GM10847 (cell line): ENCODE measurements around the gene PDZD2.

Experiments
- POLR2A ChIP-seq: IDR thresholded peaks from 2 replicates; pipeline ENCODE4 v1.6.1; 2011; ENCODE audit not compliant: insufficient read length; ENCODE audit errors: extremely low read depth

The PDZD2 gene

GRCh38 chr5:31770132-31770720, 131.3 kb downstream of the PDZD2 start:
- no peak for TF ChIP-seq POLR2A

- no peak for TF ChIP-seq POLR2A
Observed at GRCh38 chr5:31770998-31771397, 132.1 kb downstream of the PDZD2 start.

DNA sequence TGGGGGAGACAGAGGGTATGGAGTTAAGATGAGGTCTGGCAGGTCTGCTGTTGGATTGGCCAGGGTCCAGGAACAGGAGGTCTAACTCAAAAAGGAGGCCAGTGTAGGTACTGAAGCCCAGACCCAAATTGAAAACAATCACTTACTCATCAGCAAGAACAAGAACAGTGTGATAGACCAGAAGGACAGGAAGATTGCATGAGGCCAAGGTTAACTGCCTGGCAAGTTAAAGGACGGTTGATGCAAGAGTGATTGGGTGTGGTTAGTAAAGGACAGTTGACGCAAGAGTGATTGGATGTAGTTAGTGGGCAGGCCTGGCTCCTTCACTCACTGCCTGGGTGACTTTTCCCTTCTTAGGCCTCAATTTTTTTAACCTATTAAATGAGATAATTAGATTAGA, 132.6 kb downstream of the PDZD2 start:
- TF ChIP-seq POLR2A: no peak

GRCh38 chr5:31776976-31777651, 138.2 kb downstream of the PDZD2 start:
- TF ChIP-seq POLR2A: no peak

GRCh38 chr5:31781772-31782171, 142.8 kb downstream of the PDZD2 start:
- no peak for TF ChIP-seq POLR2A

DNA sequence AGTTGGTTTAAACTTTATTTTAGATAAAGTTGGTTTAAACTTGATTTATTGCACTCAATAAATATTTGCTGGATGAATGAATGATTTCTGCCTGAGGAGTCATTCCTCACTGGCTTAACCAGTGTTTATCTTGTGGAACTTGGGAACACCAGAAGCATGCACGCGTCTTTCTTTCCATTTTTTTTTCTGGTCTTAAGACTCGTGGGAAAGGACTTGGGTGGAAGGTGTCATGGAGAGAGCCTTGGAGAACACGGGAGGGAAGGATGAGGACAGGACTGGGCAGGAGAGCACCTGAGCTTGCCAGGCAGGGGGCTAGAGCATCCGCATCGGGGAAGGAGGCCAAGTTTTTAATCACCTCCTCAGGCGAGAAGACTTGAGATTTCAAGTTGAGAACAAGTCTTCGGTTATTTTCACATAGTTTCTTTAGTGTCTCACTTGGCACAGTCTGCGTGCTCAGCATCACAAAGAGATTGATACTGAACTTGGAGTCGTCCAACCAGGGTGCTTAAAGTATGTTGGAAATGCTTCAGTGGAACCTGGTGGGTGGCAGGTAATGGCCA, 144.2 kb downstream of the PDZD2 start:
- no peak for TF ChIP-seq POLR2A

- no peak for TF ChIP-seq POLR2A
Observed at GRCh38 chr5:31783731-31784130, 144.8 kb downstream of the PDZD2 start.

DNA sequence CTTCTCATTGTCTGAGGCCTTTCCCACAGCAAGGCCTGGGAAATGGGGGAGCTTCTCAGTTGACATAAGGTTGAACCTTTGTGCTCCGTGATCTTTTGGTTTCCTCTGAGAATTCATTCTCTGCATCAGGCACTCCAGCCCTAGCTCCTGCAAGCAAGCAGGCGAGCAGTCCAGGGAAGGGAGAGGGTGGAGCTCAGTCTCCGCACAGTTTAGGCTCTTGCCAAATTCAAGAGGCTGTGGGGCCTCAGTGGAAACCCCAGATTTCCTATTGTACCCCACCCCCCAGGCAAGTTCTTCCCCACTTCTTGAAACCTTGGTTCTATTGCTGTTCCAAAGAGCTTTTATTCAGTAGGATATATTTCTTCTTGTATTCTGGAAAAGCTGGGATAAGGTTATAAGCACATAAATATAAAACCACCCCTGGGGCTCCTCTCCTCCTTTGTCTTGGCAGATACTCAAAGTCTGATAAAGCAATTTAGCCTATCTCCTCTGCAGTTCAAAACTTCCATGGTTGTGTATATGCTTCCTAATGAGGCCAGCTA, 147.2 kb downstream of the PDZD2 start:
- no peak for TF ChIP-seq POLR2A

- TF ChIP-seq POLR2A: no peak
Observed at GRCh38 chr5:31794009-31794408, 155.1 kb downstream of the PDZD2 start.

DNA sequence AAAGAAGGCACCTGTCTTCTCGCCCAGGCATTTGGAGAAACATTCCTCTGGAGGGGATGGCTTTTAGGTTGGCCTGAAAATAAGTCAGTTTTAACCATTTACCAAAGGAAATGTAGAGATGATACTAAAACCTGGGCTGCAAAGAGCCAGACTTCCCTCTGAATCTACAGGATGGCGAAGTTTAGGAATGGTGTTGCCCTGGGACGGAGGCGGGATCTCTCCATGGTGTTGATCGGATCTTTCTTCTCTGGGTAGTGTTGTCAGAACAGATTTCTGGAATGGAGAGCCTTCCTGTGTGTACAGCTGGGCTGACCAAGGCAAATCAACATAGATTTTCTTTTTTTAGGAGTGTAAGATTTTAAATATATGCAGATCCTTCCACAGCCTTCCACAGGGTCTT, 159.2 kb downstream of the PDZD2 start:
- no peak for TF ChIP-seq POLR2A

DNA sequence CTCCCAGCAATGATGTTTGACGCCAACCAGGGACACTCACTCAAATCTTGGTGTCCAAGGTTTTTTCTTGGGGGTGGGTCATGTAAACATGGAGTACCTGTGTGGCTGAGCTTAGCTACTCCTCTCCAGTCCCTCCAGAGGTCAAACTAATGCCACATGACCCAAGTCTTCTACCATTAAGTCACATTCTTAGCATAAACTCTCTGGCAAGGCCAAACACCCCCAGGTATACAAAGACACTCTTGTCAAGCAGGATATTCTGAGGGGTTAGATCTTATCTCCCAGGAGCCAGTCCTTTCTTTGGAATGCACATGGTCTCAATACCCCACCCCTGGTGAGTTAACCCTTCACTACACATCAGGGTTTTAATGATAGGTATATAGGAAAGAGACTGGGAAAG, 161.4 kb downstream of the PDZD2 start:
- no peak for TF ChIP-seq POLR2A

DNA sequence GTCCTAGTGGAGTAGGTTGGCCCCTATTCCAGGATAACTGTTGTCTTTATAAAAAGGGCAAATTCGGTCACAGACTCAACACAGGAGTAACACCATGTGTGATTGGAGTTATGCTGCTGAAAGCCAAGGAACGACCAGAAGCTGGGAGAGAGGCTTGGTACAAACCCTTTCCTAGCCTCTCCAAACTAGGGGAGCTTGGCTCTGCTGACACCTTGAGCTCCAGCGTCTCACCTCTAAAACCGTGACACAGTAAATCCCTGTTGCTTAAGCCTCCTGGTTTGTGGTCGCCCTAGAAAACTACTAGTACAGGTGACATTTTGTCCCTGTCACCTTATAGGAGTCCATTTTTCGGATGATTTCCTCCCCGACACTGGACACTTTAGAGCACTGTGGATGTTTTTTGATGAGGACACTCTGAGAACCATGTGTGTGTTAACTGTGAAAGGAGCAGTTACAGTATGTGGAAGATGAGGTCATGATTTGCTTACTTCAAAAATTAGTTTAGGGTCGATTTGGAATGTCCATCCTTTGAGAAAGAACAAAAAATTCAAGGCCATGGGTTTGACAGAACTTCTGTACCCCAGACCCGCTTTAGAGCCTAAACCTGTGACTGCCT, 167.0 kb downstream of the PDZD2 start:
- no peak for TF ChIP-seq POLR2A

GRCh38 chr5:31806561-31806960, 167.6 kb downstream of the PDZD2 start:
- TF ChIP-seq POLR2A: no peak

- TF ChIP-seq POLR2A: no peak
Observed at GRCh38 chr5:31807789-31808540, 169.0 kb downstream of the PDZD2 start.
